ENCODE measurements around the gene ARL6IP1. TPM values are rescaled to one million over a fixed set of nuclear protein-coding genes. Genes with fewer than 3 reads are reported as not detected.
"Not testable (repeated sequence)": the region's sequence is repeated elsewhere in the genome, so short reads cannot be mapped to it uniquely, and the experiment has no call there.

Gene ARL6IP1
- polyA plus RNA-seq, 1 of the 3 experiments (the other 2 are of a cell fraction): 95.8 TPM

DNA sequence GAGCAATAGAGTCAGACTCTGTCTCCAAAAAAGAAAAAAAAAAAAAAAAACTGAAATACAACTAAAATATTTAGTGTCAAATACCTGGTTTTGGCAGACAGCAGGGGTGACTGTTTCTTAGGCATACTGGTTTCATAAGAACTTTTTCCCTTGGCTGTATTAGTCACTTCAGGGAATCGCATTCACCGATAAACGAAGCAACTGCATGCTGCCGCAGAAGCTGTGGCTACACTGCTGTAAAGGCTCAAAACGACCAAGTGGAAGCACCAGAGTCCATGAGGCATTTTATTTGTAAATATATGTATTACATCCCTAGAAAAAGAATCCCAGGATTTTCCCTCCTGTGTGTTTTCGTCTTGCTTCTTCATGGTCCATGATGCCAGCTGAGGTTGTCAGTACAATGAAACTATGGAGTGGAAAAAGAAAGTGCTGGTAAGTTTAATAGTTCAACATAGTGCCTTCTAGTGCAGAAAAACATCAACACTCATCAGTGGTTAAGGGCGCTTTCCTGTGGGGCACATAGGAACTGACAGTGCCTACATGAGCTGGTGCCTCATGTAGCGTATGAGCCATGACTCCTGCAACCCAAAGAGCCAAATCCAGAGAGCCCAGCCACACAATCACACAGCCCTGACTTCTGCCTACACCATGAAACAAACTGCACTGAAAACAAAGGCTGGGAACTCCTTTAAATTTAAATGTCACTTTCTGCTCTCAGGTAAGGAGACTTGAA, 18.5 kb downstream of the ARL6IP1 start:
- no peak for DNase-seq
- 90% methylated on average over 8 of the region's 8 CpGs for WGBS (ENCODE audit: low lambda C conversion rate)
- Histone ChIP-seq H3K27me3 (ENCODE audit: insufficient read depth) (no peaks in the 10 kb centered on the region), H3K36me3 (replicated peaks in 1 of 2; ENCODE audit: control insufficient read depth in 1 of 2, insufficient read depth in 2 of 2, low read length in 1 of 2) (peaks cover 46 to 54% of the 10 kb centered on the region in 2 experiments), H3K27ac (ENCODE audit: low read depth in 2 of 2, low read length in 1 of 2) (no peak overlapping the region), H3K9me2 (no peaks in the 10 kb centered on the region), H3K79me2 (ENCODE audit: insufficient read depth) (peaks cover 57% of the 10 kb centered on the region), H4K20me1 (ENCODE audit: insufficient read depth) (peaks cover 62% of the 10 kb centered on the region), H3K9me3 (no peaks in the 10 kb centered on the region), H2AFZ (ENCODE audit: low read depth) (no peak overlapping the region), H3K4me3 (ENCODE audit: low read depth in 2 of 2, low read length in 1 of 2) (no peak overlapping the region), H3K4me1 (ENCODE audit: control insufficient read depth in 1 of 2, insufficient read depth in 2 of 2, low read depth in 1 of 2, low read length in 1 of 2) (peaks cover 12% of the 10 kb centered on the region in 2 experiments), H3K9ac (no peak overlapping the region), H3K4me2 (no peak overlapping the region), H3F3A (replicated peaks; ENCODE audit: insufficient read depth) (peaks cover 27% of the 10 kb centered on the region)
- TF ChIP-seq RCOR1 (IDR thresholded peaks at IDR 0.05; ENCODE audit: low read length): no peak
- TF ChIP-seq GABPA (IDR thresholded peaks at IDR 0.05; ENCODE audit: low read depth): no peak
- no peak for TF ChIP-seq FOXJ3 (CRISPR knock-in tag; IDR thresholded peaks at IDR 0.05)
- TF ChIP-seq FOXM1 (IDR thresholded peaks at IDR 0.05; ENCODE audit: low read depth): no peak
- TF ChIP-seq GATA2 (CRISPR knock-in tag; IDR thresholded peaks at IDR 0.05): no peak
- TF ChIP-seq YY1 (IDR thresholded peaks at IDR 0.05; ENCODE audit: low read depth): no peak
- TF ChIP-seq, protein P1, sequence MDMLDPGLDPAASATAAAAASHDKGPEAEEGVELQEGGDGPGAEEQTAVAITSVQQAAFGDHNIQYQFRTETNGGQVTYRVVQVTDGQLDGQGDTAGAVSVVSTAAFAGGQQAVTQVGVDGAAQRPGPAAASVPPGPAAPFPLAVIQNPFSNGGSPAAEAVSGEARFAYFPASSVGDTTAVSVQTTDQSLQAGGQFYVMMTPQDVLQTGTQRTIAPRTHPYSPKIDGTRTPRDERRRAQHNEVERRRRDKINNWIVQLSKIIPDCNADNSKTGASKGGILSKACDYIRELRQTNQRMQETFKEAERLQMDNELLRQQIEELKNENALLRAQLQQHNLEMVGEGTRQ (IDR thresholded peaks at IDR 0.05; ENCODE audit: borderline replicate concordance, low read depth, low read length): no peak
- no peak for TF ChIP-seq RXRA (IDR thresholded peaks at IDR 0.05; ENCODE audit: borderline replicate concordance, low read depth)
- POLR2A ChIA-PET: no interaction called here
- CTCF ChIA-PET: interaction anchor here (0.7 kb wide), 1 partner anchor 182 kb away, joined by 3 read pairs; no protein-coding TSS in a partner anchor

DNA sequence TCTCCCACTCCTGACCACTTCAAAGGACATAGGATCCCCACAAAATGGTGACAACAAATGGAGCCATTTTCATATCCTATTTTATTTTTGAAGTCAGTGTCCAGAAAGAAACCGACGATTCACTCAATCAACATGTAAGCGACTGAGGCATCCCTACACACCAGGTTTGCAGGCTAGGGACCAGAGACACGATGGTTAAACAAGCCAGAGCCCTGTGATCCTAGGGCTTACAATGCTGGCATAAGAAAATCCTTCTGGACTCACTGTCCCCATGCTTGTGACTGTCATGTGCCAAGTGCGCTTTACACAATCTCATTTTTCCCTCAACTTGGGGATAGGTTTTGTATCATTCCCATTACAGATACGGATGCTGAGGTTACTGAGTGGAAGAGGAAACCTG, 20.1 kb downstream of the ARL6IP1 start:
- peaks cover 36 to 39% of the 10 kb centered on the region in 2 experiments for H3K36me3 ChIP-seq (replicated peaks in 1 of 2; ENCODE audit: control insufficient read depth in 1 of 2, insufficient read depth in 2 of 2, low read length in 1 of 2)
- H3K79me2 ChIP-seq (ENCODE audit: insufficient read depth): peaks cover 41% of the 10 kb centered on the region
- H3K4me2 ChIP-seq; H2AFZ ChIP-seq (ENCODE audit: low read depth); H3K27me3 ChIP-seq (ENCODE audit: insufficient read depth); H3K9me2 ChIP-seq; H3K27ac ChIP-seq (ENCODE audit: low read depth in 2 of 2, low read length in 1 of 2); DNase-seq; H3K4me3 ChIP-seq (ENCODE audit: low read depth in 2 of 2, low read length in 1 of 2); H3K9ac ChIP-seq; CTCF ChIA-PET; H3K4me1 ChIP-seq (ENCODE audit: control insufficient read depth in 1 of 2, insufficient read depth in 2 of 2, low read depth in 1 of 2, low read length in 1 of 2); H3K9me3 ChIP-seq; POLR2A ChIA-PET: not testable (repeated sequence)
- H4K20me1 ChIP-seq (ENCODE audit: insufficient read depth): peaks cover 45% of the 10 kb centered on the region
- peaks cover 27% of the 10 kb centered on the region for H3F3A ChIP-seq (replicated peaks; ENCODE audit: insufficient read depth)
- WGBS (ENCODE audit: low lambda C conversion rate): 84% methylated on average over 4 of the region's 6 CpGs

DNA sequence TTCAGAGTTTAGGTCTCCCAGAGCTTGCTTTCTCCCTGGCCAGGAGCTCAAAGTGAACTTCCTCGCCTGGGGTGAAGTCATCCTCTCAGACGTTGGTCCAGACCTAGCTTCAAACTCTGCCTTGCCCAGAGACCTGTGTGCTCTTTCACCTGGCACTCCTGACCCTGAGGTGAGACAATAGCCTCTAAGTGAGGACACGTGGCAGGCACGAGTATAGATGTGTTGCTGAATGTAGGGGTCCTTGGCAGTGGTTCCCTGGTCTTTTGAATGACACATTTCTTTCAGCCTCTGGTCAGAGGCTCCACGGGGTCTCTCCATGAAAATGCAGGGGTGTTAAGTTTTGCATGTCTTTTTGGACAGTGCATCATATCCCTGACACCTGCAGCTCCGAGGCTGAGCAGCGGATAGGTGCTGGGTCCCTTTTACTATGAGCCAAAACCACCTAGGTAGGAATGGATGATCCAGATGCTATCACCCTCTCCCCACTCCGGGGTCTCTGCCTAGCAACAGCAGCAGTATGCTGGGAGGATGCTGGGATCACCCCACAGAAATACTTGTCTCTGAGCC, 20.8 kb downstream of the ARL6IP1 start:
- H3K27me3 ChIP-seq (ENCODE audit: insufficient read depth); H3K4me3 ChIP-seq (ENCODE audit: low read depth in 2 of 2, low read length in 1 of 2); H3K9me3 ChIP-seq; DNase-seq; H2AFZ ChIP-seq (ENCODE audit: low read depth); CTCF ChIA-PET; H3K9me2 ChIP-seq; POLR2A ChIA-PET; H3K4me2 ChIP-seq; H3K9ac ChIP-seq; H3K27ac ChIP-seq (ENCODE audit: low read depth in 2 of 2, low read length in 1 of 2); H3K4me1 ChIP-seq (ENCODE audit: control insufficient read depth in 1 of 2, insufficient read depth in 2 of 2, low read depth in 1 of 2, low read length in 1 of 2): not testable (repeated sequence)
- H3K36me3 ChIP-seq (replicated peaks in 1 of 2; ENCODE audit: control insufficient read depth in 1 of 2, insufficient read depth in 2 of 2, low read length in 1 of 2): peaks cover 31 to 32% of the 10 kb centered on the region in 2 experiments
- peaks cover 34% of the 10 kb centered on the region for H3K79me2 ChIP-seq (ENCODE audit: insufficient read depth)
- peaks cover 38% of the 10 kb centered on the region for H4K20me1 ChIP-seq (ENCODE audit: insufficient read depth)
- peaks cover 24% of the 10 kb centered on the region for H3F3A ChIP-seq (replicated peaks; ENCODE audit: insufficient read depth)
- WGBS (ENCODE audit: low lambda C conversion rate): 69% methylated on average over 5 of the region's 8 CpGs

DNA sequence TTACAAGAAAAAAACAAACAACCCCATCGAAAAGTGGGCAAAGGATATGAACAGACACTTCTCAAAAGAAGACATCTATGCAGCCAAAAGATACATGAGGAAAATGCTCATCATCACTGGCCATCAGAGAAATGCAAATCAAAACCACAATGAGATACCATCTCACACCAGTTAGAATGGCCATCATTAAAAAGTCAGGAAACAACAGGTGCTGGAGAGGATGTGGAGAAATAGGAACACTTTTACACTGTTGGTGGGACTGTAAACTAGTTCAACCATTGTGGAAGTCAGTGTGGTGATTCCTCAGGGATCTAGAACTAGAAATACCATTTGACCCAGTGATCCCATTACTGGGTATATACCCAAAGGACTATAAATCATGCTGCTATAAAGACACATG, 23.7 kb downstream of the ARL6IP1 start:
- DNase-seq; H3K27ac ChIP-seq (ENCODE audit: low read depth in 2 of 2, low read length in 1 of 2); POLR2A ChIA-PET; H3K9me2 ChIP-seq; CTCF ChIA-PET; H3K9ac ChIP-seq; H3F3A ChIP-seq (replicated peaks; ENCODE audit: insufficient read depth); H3K36me3 ChIP-seq (replicated peaks in 1 of 2; ENCODE audit: control insufficient read depth in 1 of 2, insufficient read depth in 2 of 2, low read length in 1 of 2); H2AFZ ChIP-seq (ENCODE audit: low read depth); H3K4me2 ChIP-seq; H4K20me1 ChIP-seq (ENCODE audit: insufficient read depth); H3K4me1 ChIP-seq (ENCODE audit: control insufficient read depth in 1 of 2, insufficient read depth in 2 of 2, low read depth in 1 of 2, low read length in 1 of 2); H3K27me3 ChIP-seq (ENCODE audit: insufficient read depth); H3K9me3 ChIP-seq; H3K4me3 ChIP-seq (ENCODE audit: low read depth in 2 of 2, low read length in 1 of 2); H3K79me2 ChIP-seq (ENCODE audit: insufficient read depth): not testable (repeated sequence)
- whole genome bisulfite sequencing (ENCODE audit: low lambda C conversion rate): 100% methylated on average over 1 of the region's 1 CpG

DNA sequence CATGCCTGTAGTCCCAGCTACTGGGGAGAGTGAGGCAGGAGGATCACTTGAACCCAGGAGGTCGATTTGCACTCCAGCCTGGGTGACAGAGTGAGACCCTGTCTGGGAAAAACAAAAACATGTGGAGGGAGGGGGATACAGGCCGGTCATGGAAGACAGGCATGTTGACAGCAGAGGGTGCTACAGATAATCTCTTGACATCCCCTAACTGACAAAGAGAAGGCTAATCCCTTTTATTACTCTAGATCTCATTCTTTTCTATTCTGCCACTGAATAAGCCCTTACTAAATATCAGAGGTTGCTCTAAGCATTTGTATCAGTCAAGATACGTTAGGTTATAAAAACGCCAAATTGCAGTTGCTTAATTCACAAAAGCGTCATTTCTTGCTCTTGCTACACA, 25.0 kb downstream of the ARL6IP1 start:
- H4K20me1 ChIP-seq (ENCODE audit: insufficient read depth); POLR2A ChIA-PET; H3K27ac ChIP-seq (ENCODE audit: low read depth in 2 of 2, low read length in 1 of 2); H2AFZ ChIP-seq (ENCODE audit: low read depth); H3K79me2 ChIP-seq (ENCODE audit: insufficient read depth); DNase-seq; H3K4me3 ChIP-seq (ENCODE audit: low read depth in 2 of 2, low read length in 1 of 2); H3K9me3 ChIP-seq; H3K4me2 ChIP-seq; H3K36me3 ChIP-seq (replicated peaks in 1 of 2; ENCODE audit: control insufficient read depth in 1 of 2, insufficient read depth in 2 of 2, low read length in 1 of 2); CTCF ChIA-PET; H3F3A ChIP-seq (replicated peaks; ENCODE audit: insufficient read depth); H3K9me2 ChIP-seq; H3K9ac ChIP-seq; H3K4me1 ChIP-seq (ENCODE audit: control insufficient read depth in 1 of 2, insufficient read depth in 2 of 2, low read depth in 1 of 2, low read length in 1 of 2); H3K27me3 ChIP-seq (ENCODE audit: insufficient read depth): not testable (repeated sequence)
- WGBS (ENCODE audit: low lambda C conversion rate): 80% methylated on average over 5 of the region's 5 CpGs
